Muscle layer of duodenum (tissue), 2 donors: ENCODE data around the gene ELMO1.

ENCODE experiments used
- H3K27ac ChIP-seq: one replicate; pipeline ENCODE4 v1.7.0; 2013; ENCODE audit warnings: mild to moderate bottlenecking, low read length
- H3K27me3 ChIP-seq: one replicate; pipeline ENCODE4 v1.7.0; 2013; ENCODE audit warnings: low read depth, mild to moderate bottlenecking, control low read depth, low read length
- H3K36me3 ChIP-seq, 2 donors: one replicate each; pipeline ENCODE4 v1.7.0; 2013; ENCODE audit warnings: low read length in 2 of 2, control low read depth in 1 of 2, mild to moderate bottlenecking in 1 of 2; ENCODE audit not compliant: insufficient read depth in 2 of 2, control insufficient read depth in 1 of 2
- H3K4me1 ChIP-seq, 2 donors: one replicate each; pipeline ENCODE4 v1.7.0; 2013; ENCODE audit warnings: low read length in 2 of 2, mild to moderate bottlenecking in 2 of 2, control low read depth in 1 of 2, moderate library complexity in 1 of 2; ENCODE audit not compliant: insufficient read depth in 2 of 2, control insufficient read depth in 1 of 2
- H3K4me3 ChIP-seq, 2 donors: one replicate each; pipeline ENCODE4 v1.7.0; 2013; ENCODE audit warnings: low read length in 2 of 2, low read depth in 1 of 2, mild to moderate bottlenecking in 1 of 2
- H3K9me3 ChIP-seq, 2 donors: one replicate each; pipeline ENCODE4 v1.7.0; 2013; ENCODE audit warnings: low read length in 2 of 2, control low read depth in 1 of 2, mild to moderate bottlenecking in 1 of 2; ENCODE audit not compliant: control insufficient read depth in 1 of 2
- donor health status: healthy.

Gene ELMO1

DNA sequence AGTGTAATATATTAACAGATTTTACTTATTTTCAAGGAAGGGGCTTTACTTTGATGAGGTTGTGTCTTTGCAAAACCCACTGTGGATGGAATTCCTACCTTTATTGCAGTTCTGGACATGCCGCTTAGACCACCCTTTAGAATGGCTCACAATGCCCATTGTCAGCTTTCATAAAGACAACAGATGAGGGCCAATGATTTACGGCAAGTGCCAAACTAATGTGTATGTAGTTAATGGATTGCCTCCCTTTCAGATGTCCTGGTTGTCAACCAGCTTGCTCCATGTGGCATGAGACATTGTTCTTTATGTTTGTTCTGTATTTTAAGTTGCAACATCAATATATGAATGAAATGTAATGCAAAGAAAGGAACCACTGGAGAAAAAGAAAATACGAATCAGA is 35.0 kb upstream of the ELMO1 start:
- H3K4me1 ChIP-seq = no peaks in the 10 kb centered on the region
- H3K4me3 ChIP-seq = no peak overlapping the region
- H3K27ac ChIP-seq = no peak overlapping the region
- peaks cover 0 to 7% of the 10 kb centered on the region in 2 donors for H3K9me3 ChIP-seq
- H3K27me3 ChIP-seq = no peaks in the 10 kb centered on the region
- H3K36me3 ChIP-seq = no peaks in the 10 kb centered on the region

DNA sequence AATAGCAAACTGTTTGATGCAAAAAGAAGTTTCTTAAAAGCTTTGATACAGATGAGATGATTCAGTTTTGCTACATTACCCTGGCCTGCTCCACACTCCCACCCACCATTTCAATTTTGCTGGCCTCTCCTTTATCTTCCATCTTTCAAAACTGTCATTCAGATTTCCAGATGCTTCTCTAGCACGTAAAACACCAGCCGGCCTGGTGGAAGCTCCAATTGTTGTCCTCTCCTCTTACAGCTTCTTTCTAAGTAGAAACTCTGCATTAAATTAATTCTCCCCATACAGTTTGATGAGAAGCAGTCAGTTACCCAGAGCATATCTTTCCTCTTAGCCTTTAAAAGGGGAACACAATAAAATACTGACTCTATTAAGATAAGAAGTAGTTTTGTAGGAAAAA is 34.3 kb upstream of the ELMO1 start:
- H3K4me3 ChIP-seq = no peak overlapping the region
- H3K27ac ChIP-seq = no peak overlapping the region
- no peaks in the 10 kb centered on the region for H3K36me3 ChIP-seq
- peaks cover 0 to 1% of the 10 kb centered on the region in 2 donors for H3K9me3 ChIP-seq
- H3K4me1 ChIP-seq = no peaks in the 10 kb centered on the region
- H3K27me3 ChIP-seq = no peaks in the 10 kb centered on the region

DNA sequence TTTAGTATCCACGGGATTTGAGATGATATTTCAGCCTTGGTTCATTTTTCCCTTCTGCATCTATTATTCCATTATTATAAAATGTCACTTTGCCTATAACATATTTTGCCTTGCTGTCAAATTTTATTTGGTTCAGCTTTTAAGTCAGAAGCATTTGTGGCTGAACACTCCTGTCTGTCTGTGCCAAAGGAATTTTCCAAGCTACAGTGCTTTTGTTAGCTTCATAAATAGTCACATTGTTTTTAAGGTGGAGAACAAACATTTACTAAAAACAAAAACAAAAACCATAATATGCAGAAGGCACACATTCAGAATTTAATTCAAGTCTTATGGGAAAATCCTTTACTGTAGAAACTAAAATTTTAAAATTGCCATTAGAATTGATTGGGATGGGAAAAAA is 33.8 kb upstream of the ELMO1 start:
- Histone ChIP-seq H3K27ac (no peak overlapping the region), H3K36me3 (no peaks in the 10 kb centered on the region), H3K4me3 (no peak overlapping the region), H3K4me1 (no peaks in the 10 kb centered on the region), H3K27me3 (no peaks in the 10 kb centered on the region), H3K9me3 (no peaks in the 10 kb centered on the region)

DNA sequence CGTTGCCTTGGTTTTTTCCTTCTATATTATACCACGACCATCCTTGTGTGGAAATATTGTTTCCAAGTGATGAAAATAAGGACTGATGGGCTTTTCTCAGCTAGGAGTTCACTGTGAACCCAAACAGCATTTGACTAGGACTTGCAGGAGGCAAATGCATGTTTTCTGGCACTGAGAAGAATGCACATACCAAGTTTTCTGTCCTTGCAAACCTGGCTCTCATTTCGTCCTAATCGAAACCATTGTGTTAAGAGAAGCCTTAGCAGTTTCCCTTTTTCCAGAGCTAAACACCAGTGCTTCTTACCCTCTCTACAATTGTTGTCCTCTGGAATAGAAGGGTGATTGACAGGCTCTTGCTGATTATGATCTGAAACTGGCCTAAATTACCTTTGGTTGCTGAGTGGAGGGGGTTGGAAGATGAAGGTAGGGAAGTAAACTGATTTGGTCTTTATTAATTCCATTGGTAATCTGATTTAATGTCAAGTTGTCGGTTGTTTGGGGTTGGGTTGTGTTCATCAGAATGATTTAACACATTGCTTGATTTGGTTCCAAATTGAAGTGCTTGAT is 33.1 kb upstream of the ELMO1 start:
- Histone ChIP-seq H3K27ac (no peak overlapping the region), H3K4me1 (no peaks in the 10 kb centered on the region), H3K27me3 (no peaks in the 10 kb centered on the region), H3K4me3 (no peak overlapping the region), H3K36me3 (no peaks in the 10 kb centered on the region), H3K9me3 (no peaks in the 10 kb centered on the region)

DNA sequence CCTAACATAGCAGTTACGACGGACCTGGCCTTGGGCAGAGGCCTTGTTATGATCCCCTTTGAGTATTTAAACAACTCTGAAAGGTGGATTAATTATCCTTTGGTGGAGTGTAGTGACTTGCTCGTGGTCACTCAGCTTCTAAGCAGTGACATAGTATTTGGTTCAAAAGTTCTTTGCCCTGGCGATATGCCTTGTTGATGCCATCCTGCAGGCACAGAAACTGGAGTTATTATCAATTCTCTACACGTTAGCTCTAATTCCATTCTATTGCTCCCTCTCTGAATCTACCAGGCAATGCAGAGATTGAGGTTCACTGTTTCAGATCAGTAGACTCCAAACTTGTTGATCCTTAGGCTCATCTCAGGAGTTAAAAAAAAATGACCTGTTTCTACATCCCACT is 32.5 kb upstream of the ELMO1 start:
- no peaks in the 10 kb centered on the region for H3K9me3 ChIP-seq
- H3K4me3 ChIP-seq = no peak overlapping the region
- no peaks in the 10 kb centered on the region for H3K36me3 ChIP-seq
- H3K4me1 ChIP-seq = no peaks in the 10 kb centered on the region
- no peaks in the 10 kb centered on the region for H3K27me3 ChIP-seq
- H3K27ac ChIP-seq = no peak overlapping the region

DNA sequence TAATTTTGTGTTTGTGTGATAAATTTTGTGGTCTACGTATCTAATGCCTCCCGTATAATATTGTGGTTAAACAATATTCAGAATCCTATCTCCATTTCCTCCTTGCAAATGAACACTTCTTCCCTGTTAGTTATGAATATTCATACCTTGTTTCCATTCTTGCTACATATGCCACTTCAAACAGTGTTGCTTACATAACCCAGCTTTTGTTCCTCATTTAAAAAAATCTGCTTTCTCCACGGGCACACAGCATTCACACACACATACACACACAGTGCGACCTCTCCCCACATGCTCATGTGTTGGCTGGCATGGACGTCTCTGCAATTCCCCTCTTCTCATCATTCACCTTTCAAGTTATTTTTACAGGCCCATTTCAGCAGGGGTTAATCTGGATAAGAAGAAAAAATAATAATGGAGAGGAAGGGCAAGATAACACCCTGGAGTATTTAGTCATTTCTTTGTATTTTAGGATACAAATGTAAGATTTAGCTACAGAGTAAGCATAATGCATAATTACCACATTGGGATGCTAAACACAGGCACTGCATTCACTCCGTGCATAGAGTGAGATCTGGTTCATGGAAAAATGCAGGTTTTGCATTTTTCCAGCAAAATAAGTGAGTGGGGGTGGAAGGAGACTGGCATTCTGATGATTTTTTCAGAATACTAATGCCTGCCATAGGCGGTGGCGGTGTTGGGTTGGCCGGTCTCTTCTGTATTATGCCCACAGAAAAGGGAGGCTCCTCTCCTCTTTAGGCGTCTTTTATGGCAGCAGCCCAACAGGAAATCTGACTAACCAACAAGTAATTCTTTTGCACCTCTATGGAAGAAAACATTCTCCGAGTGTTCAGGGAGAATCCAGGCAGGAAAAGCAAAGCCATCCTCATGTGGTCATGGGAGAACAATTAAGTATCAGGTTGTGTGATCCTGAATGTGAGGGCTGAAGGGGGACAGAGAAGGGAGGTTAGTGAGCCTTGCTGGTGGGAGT is 31.7 kb upstream of the ELMO1 start:
- H3K4me1 ChIP-seq = no peaks in the 10 kb centered on the region
- H3K27ac ChIP-seq = no peak overlapping the region
- no peak overlapping the region for H3K4me3 ChIP-seq
- no peaks in the 10 kb centered on the region for H3K36me3 ChIP-seq
- no peaks in the 10 kb centered on the region for H3K9me3 ChIP-seq
- no peaks in the 10 kb centered on the region for H3K27me3 ChIP-seq

DNA sequence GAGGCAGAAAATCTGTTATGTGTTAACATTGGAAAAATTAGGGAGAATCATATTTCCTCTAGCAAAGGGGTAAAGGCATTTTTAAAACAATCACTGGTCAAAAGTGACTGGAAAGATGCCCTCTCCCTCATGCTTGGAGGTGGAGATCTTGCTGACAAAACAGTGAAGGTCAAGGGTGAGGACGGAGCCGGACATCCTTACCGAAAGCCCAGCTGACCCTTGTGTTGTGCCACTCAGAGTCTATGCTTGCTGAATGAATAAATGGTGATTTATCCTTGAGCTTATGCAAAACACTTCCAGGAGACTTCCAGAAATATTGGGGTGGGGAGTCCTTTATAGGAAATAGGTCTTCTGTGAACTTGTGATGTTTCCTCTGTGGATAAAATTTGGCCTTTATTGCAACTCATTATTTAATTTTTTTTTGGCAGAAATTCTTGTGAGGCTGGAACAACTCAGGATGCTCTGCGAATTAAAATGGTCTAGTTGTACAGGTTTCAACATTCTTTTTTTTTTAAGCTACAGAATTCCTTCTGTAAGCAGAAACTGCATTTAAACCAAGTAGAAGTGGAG is 28.3 kb upstream of the ELMO1 start:
- Histone ChIP-seq H3K4me1 (no peaks in the 10 kb centered on the region), H3K4me3 (no peak overlapping the region), H3K36me3 (no peaks in the 10 kb centered on the region)

DNA sequence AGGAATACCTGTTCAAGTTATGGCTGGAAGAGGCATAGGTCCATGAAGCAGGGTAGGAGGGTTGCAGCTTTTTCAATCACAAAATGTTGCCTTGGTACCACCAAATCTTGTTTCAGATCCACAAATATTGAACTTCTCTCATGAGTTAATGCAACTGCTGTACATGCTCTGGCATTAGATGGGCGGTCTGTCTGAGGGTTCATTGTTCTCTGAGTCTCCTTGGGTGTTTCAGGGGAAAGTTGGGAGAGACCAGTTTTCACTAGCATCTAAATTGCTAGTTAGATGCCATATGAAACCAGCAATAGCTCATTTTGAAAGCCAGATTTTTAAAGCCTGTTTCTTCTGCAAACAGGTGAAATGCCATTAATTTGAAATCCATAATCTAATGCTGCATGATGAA is 27.8 kb upstream of the ELMO1 start:
- Histone ChIP-seq H3K4me1 (no peaks in the 10 kb centered on the region), H3K4me3 (no peak overlapping the region), H3K36me3 (no peaks in the 10 kb centered on the region), H3K27me3 (no peaks in the 10 kb centered on the region), H3K9me3 (no peaks in the 10 kb centered on the region), H3K27ac (no peak overlapping the region)

More for the DNA sequence above, 28.3 kb upstream of the ELMO1 start:
- no peak overlapping the region for H3K27ac ChIP-seq
- H3K9me3 ChIP-seq = no peaks in the 10 kb centered on the region
- no peaks in the 10 kb centered on the region for H3K27me3 ChIP-seq

DNA sequence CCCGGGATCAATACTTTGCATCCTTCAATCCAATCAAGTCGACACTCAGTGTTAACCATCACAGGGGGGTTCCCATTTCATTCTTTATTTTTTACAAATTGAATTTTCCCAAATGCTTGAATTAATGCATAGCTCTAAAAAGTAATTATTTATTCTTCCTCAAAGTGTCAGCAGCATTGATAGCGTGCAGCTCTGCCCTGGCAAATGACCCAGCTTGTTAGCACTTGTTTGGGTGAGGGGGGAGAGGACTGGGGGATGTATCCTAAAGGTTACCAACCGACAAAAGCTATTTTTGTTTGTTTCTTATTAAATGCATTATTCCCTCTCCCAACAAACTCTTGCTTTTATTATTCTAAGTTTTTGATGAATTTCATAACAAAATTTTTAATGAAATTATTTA is 27.0 kb upstream of the ELMO1 start:
- Histone ChIP-seq H3K36me3 (no peaks in the 10 kb centered on the region), H3K4me1 (no peaks in the 10 kb centered on the region), H3K4me3 (no peak overlapping the region), H3K9me3 (no peaks in the 10 kb centered on the region), H3K27me3 (no peaks in the 10 kb centered on the region), H3K27ac (no peak overlapping the region)

DNA sequence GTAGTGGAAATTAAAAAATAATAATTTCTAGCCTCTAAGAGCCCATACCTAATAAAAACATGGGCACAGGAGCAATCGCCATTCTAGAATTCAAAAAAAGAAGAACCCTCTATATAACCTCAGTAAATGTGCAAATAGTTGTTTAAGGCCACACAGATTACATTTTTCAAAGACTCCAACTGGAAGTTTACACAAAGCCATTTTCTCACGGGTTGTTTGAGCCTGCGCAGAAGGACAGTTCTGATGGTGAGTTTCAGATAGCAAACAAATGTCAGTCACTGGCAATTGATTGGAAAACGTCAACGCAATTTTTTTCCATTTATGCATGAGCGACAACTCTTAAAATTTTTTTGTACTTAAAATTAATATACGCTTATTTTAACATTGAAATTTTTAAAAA is 23.0 kb upstream of the ELMO1 start:
- H3K4me1 ChIP-seq = no peaks in the 10 kb centered on the region
- no peaks in the 10 kb centered on the region for H3K36me3 ChIP-seq
- no peak overlapping the region for H3K27ac ChIP-seq
- H3K9me3 ChIP-seq = no peaks in the 10 kb centered on the region
- no peak overlapping the region for H3K4me3 ChIP-seq
- H3K27me3 ChIP-seq = no peaks in the 10 kb centered on the region

DNA sequence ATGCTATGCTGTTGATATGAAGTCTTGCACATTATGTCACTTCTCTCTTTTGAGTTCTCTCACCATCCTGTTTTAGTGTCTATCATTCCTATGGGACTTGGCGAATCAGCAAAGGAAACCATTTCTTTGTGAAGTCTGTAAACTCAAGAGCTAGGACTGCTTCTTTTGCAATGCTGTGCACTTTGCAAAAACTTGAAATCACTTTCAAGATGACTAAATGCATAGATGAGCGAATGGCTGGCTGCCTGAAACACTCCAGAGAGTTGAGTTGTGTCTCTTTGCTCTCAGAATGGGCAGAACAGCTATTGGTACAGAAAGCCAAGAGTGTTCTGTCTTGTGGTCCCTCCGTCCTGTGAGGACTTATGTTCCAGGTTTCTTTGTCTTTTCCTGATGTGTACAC is 18.3 kb upstream of the ELMO1 start:
- no peaks in the 10 kb centered on the region for H3K4me1 ChIP-seq
- no peaks in the 10 kb centered on the region for H3K9me3 ChIP-seq
- H3K36me3 ChIP-seq = no peaks in the 10 kb centered on the region
- no peak overlapping the region for H3K27ac ChIP-seq
- H3K27me3 ChIP-seq = no peaks in the 10 kb centered on the region
- no peak overlapping the region for H3K4me3 ChIP-seq
